Adrenal gland (tissue), 12 donors: ENCODE data around the gene KCTD19. TPM values are rescaled to one million over a fixed set of nuclear protein-coding genes. Genes with fewer than 3 reads are reported as not detected.

Experiments
- DNase-seq, 7 donors: peaks; one replicate each; pipeline ENCODE4 v3.0.0-alpha.2; 2019 to 2020
- H3K27ac ChIP-seq, 5 donors: fragments of 200-600 bp; sonication (generic) in 4 of 5; 1 replicate in 3 of 5; 2 replicates in 2 of 5; pipeline versions ENCODE4 v1.5.1 to v1.8.0; 2016 to 2020; ENCODE audit warnings: mild to moderate bottlenecking in 1 of 5
- H3K27me3 ChIP-seq: fragments of 200-600 bp; 2 replicates; pipeline ENCODE4 v1.8.0; 2021
- H3K36me3 ChIP-seq, 2 donors: fragments of 200-600 bp; replicated peaks in 1 of 2; 1 replicate in 1 of 2; 2 replicates in 1 of 2; pipeline versions ENCODE4 v1.5.1 to v1.8.0; 2018 to 2022
- H3K4me1 ChIP-seq, 2 donors: fragments of 200-600 bp; replicated peaks in 1 of 2; 1 replicate in 1 of 2; 2 replicates in 1 of 2; pipeline versions ENCODE4 v1.5.1 to v1.8.0; 2018 to 2021
- H3K4me3 ChIP-seq, 4 donors: fragments of 200-600 bp; sonication (generic) in 3 of 4; one replicate each; pipeline ENCODE4 v1.5.1; 2016 to 2018
- H3K9me3 ChIP-seq, 3 donors: fragments of 200-600 bp; sonication (generic) in 1 of 3; replicated peaks in 1 of 3; 1 replicate in 2 of 3; 2 replicates in 1 of 3; pipeline versions ENCODE4 v1.5.1 to v1.8.0; 2016 to 2021
- POLR2A ChIP-seq, 2 donors: fragments of 450-650 bp; IDR thresholded peaks; one replicate each; pipeline ENCODE4 v1.6.1; 2017; ENCODE audit warnings: antibody characterized with exemption in 2 of 2, mild to moderate bottlenecking in 2 of 2, moderate library complexity in 1 of 2
- WGBS, 4 donors: extraction: QIAGEN DNeasy Blood & Tissue Kit in 2 of 4; methylation state at CpG; one replicate each; pipeline versions ENCODE4 v1.1.5 to v1.1.7; 2013 to 2017; 5-methylcytosine and 5-hydroxymethylcytosine counted together
- intact Hi-C, 2 donors: fragments of 100-400 bp; cut with DNase I; formaldehyde crosslinking; loops; one replicate each; pipeline versions ENCODE4 v1.14.1 to v1.15.0; 2022 to 2023
- polyA plus RNA-seq, 3 donors: library from polyadenylated mRNA; stranded (reverse); fragments of 200-250 nt in 2 of 3; fragments of 350-450 nt in 1 of 3; fragmentation: Illumina TruSeq in 1 of 3; extraction: RNeasy Lipid Tissue Mini Kit (QIAGEN cat#74804) in 1 of 3; gene quantifications; one replicate each; pipeline ENCODE4 v1.2.3, GENCODE V29; 2013 to 2014
- total RNA-seq, 9 donors: library from RNA; depleted of rRNA in 4 of 9; stranded (reverse); fragments of >200 nt in 4 of 9; fragments of 120-200 nt in 1 of 9; fragmentation: NEBNext Ultra II Directional in 1 of 9; extraction: Animal tissue kit (Norgen Biotek cat#: 25700) in 1 of 9; gene quantifications; one replicate each; pipeline versions ENCODE4 v1.1.0 to v1.2.4, GENCODE V29; 2013 to 2023
- TF ChIP-seq, protein P1 (sequence below), 6 experiments: fragments of 450-650 bp in 4 of 6; fragments of 200-600 bp in 2 of 6; sonication (generic) in 1 of 6; IDR thresholded peaks; 1 replicate in 5 of 6; 2 replicates in 1 of 6; pipeline versions ENCODE4 v1.5.1 to v1.8.0; 2016 to 2021; ENCODE audit warnings: antibody characterized with exemption in 6 of 6, mild to moderate bottlenecking in 2 of 6, moderate library complexity in 1 of 6
- donor health status: healthy with polysubstance abuse.
- donor health status: Bipolar disorder and iron deficiency.
- donor health status: DM: yes; HTN: yes; CAD: no.
- donor health status: DM: no; HTN: no; CAD: no.
- donor health status: DM: no; HTN: no; CAD: no.
- donor health status: DM: yes; HTN: yes; CAD: no.

Gene KCTD19
- total and polyA plus RNA-seq, 12 donors, result 0.04 to 3.2 (median 0.18) TPM; not detected in 7

DNA sequence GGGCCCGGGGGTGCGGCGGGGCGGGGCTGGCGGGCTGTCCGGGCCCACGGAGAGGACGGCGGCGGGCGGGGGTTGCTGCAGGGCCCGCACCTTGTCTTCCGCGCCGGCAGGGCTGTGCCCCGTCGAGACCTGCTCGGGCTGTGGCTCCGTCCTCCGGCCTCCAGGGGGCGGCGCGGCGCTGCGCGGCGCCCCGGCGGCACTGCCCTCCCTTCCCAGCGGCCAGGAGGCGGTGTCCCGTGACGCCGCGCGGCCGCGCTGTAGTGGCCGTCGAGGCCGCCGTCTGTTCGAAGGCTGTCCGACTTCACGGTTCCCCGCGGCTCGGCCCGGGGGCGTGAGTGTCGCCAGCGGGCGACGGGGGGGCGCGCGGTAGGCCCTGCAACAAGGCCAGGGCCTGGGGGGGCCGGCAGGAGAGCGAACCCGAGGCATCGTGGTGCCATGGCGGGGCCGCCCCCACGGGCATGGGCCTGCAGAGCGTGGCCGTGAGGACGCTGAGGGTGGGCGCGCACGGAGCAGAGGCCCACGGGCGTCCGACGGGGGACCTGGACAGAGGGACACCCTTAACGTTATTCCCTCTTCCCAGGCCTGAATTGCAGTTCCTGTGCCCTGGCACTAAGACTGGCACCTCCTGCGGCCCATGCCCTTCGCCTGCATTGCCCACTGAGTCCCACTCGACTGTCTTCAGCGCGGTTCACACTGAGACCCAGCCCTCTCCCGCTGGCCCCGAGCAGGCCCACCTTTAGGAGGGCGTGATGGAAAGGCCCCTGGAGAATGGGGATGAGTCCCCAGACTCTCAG lies 47.0 kb downstream of the KCTD19 start, which contains the start of gene PLEKHG4:
TSS of gene PLEKHG4 (plus strand) at position 237 of the 794 bp plus-strand sequence. CDS start at position 750, 513 bp downstream.
- peak; percentile 63 to 77 (median 74) for DNase-seq
- TF ChIP-seq POLR2A (IDR thresholded peaks at IDR 0.05), result peak in 1 of 2 donors; percentile 13
- TF ChIP-seq, protein P1, sequence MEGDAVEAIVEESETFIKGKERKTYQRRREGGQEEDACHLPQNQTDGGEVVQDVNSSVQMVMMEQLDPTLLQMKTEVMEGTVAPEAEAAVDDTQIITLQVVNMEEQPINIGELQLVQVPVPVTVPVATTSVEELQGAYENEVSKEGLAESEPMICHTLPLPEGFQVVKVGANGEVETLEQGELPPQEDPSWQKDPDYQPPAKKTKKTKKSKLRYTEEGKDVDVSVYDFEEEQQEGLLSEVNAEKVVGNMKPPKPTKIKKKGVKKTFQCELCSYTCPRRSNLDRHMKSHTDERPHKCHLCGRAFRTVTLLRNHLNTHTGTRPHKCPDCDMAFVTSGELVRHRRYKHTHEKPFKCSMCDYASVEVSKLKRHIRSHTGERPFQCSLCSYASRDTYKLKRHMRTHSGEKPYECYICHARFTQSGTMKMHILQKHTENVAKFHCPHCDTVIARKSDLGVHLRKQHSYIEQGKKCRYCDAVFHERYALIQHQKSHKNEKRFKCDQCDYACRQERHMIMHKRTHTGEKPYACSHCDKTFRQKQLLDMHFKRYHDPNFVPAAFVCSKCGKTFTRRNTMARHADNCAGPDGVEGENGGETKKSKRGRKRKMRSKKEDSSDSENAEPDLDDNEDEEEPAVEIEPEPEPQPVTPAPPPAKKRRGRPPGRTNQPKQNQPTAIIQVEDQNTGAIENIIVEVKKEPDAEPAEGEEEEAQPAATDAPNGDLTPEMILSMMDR (IDR thresholded peaks at IDR 0.05), result peak in 4 of 6 experiments; percentile 10 to 88 (median 76)
- H3K4me3 ChIP-seq, result peak within 1 kb of the TSS in 1 of 4 donors; percentile 66
- peaks cover 16 to 30% of the 10 kb centered on the region in 2 donors for H3K4me1 ChIP-seq
- H3K27me3 ChIP-seq, result no peaks in the 10 kb centered on the region
- peak within 1 kb of the TSS in 3 of 5 donors; percentile 79 to 90 (median 83) for H3K27ac ChIP-seq
- no peaks in the 10 kb centered on the region for H3K36me3 ChIP-seq
- H3K9me3 ChIP-seq, result no peaks in the 10 kb centered on the region
- WGBS, 4 donors, result 21 to 50% (median 21%) methylated on average over 34 to 83 of the region's 83 CpGs; no CpG with 5 or more reads in 1 of the 4 donors
- intact Hi-C loops, result no loop called here

DNA sequence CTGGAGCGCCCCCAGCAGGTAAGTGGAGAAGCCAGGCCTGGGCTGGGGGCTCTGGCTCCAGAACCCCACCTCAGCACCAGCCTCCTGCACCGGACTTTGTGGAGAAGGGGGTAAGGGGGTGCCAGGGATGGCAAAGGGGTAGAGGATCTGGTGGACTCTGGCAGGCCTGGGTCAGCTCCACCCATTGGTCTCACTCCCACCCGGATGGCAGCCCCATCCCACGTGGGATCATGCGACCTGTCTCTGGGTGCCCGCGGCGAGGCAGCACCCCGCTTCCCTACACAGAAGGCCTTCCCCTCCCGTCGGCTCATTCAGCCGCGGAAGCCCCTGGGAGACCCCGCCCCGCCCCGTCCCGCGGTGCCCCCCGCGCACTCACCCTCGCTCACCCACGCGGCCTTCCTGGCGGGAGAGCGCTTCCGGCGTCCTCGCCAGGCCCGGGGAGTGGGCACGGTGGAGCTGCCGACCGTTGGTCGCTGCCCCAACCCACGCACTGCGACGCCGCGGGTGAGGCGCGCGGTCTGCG lies 47.7 kb downstream of the KCTD19 start:
- H3K27me3 ChIP-seq, result no peaks in the 10 kb centered on the region
- H3K4me3 ChIP-seq, result peak overlapping the region in 1 of 4 donors; percentile 66
- H3K4me1 ChIP-seq, result peaks cover 16 to 30% of the 10 kb centered on the region in 2 donors
- intact Hi-C loops, result no loop called here
- peak in 2 of 7 donors; percentile 30 to 32 for DNase-seq
- WGBS, 4 donors, result 3 to 7% (median 4%) methylated on average over 13 to 42 of the region's 42 CpGs
- H3K9me3 ChIP-seq, result no peaks in the 10 kb centered on the region
- no peaks in the 10 kb centered on the region for H3K36me3 ChIP-seq
- peak overlapping the region in 3 of 5 donors; percentile 79 to 90 (median 83) for H3K27ac ChIP-seq
- TF ChIP-seq, protein P1 (IDR thresholded peaks at IDR 0.05), result no peak
- TF ChIP-seq POLR2A (IDR thresholded peaks at IDR 0.05), result no peak

DNA sequence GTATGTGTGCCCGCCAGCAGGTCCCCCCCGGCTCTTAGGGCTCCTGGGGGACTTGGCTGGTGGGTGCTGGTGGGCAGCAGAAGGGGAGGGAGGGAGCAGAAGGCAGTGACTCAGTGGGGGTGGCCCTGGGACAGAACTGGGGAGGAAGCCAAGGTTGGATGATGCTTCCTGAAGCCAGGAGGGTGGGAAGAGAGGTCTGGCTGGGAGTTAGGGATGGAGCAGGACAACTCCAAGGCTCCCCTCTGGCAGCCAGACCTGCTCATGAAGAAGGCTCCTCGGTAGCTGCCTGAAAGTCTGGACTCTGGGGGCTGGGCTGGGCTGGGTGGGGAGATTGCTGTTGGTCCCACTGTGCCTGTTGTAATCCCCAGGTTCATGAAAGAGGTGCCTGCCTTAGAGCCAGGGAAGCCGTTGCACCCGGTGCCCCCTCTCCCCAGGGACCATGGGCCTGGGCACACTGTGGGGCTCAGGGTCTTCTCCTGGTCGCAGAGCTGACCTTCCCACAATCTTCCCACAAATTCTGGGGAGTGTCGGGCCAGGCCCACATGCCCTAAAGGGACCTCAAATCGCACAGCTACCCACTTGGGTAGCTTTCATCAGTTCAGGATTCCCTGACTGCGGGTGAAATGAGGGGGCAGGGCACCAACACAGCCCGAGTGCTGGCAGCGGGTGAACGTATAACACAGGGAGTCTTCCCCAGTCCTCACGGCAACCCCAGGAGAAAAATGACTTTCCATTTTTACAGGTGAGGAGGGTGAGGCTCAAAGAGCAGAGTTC lies 48.4 kb downstream of the KCTD19 start:
- H3K36me3 ChIP-seq, result no peaks in the 10 kb centered on the region
- no peaks in the 10 kb centered on the region for H3K27me3 ChIP-seq
- H3K9me3 ChIP-seq, result no peaks in the 10 kb centered on the region
- peaks cover 16 to 30% of the 10 kb centered on the region in 2 donors for H3K4me1 ChIP-seq
- TF ChIP-seq, protein P1 (IDR thresholded peaks at IDR 0.05), result no peak
- peak in 1 of 2 donors; percentile 10 for TF ChIP-seq POLR2A (IDR thresholded peaks at IDR 0.05)
- 49 to 60% (median 54%) methylated on average over 3 to 13 of the region's 13 CpGs for WGBS, 4 donors
- intact Hi-C loops, result no loop called here
- peak overlapping the region; percentile 11 to 90 (median 79) for H3K27ac ChIP-seq
- peak overlapping the region in 1 of 4 donors; percentile 66 for H3K4me3 ChIP-seq
- peak; percentile 70 to 82 (median 75) for DNase-seq
